ENCODE data around the gene CYP2D6. TPM values are rescaled to one million over a fixed set of nuclear protein-coding genes. Genes with fewer than 3 reads are reported as not detected.
A peak's percentile ranks its signal among the peaks of the same experiment; 100 is the strongest.
"Not testable (repeated sequence)": the region's sequence is repeated elsewhere in the genome, so short reads cannot be mapped to it uniquely, and the experiment has no call there.

Gene CYP2D6
- total RNA-seq, 1 donor from 2014 or later = 3.2 TPM

- Mint-ChIP-seq H3K27ac (ENCODE audit: unreplicated experiment) (no peak overlapping the region), H3K4me1 (ENCODE audit: unreplicated experiment) (no peaks in the 10 kb centered on the region), H3K9me3 (ENCODE audit: unreplicated experiment) (no peaks in the 10 kb centered on the region), H3K36me3 (ENCODE audit: low read depth, unreplicated experiment) (peaks cover 12% of the 10 kb centered on the region), H3K4me3 (ENCODE audit: unreplicated experiment) (no peak overlapping the region), H3K27me3 (ENCODE audit: unreplicated experiment) (no peaks in the 10 kb centered on the region)
- no peak for TF ChIP-seq CTCF (IDR thresholded peaks at IDR 0.05; ENCODE audit: unreplicated experiment)
- no peak for DNase-seq (ENCODE audit: low spot score)
Observed at GRCh38 chr22:42111798-42112197, 18.8 kb downstream of the CYP2D6 start.

GRCh38 chr22:42108848-42109247, 21.8 kb downstream of the CYP2D6 start:
- no peak overlapping the region for H3K4me3 Mint-ChIP-seq (ENCODE audit: unreplicated experiment)
- TF ChIP-seq CTCF (IDR thresholded peaks at IDR 0.05; ENCODE audit: unreplicated experiment) = no peak
- no peak for DNase-seq (ENCODE audit: low spot score)
- peaks cover 2% of the 10 kb centered on the region for H3K27me3 Mint-ChIP-seq (ENCODE audit: unreplicated experiment)
- no peak overlapping the region for H3K27ac Mint-ChIP-seq (ENCODE audit: unreplicated experiment)
- peaks cover 8% of the 10 kb centered on the region for H3K36me3 Mint-ChIP-seq (ENCODE audit: low read depth, unreplicated experiment)
- H3K4me1 Mint-ChIP-seq (ENCODE audit: unreplicated experiment) = no peaks in the 10 kb centered on the region
- H3K9me3 Mint-ChIP-seq (ENCODE audit: unreplicated experiment) = peaks cover 8% of the 10 kb centered on the region

- DNase-seq (ENCODE audit: low spot score); H3K27me3 Mint-ChIP-seq (ENCODE audit: unreplicated experiment); H3K9me3 Mint-ChIP-seq (ENCODE audit: unreplicated experiment); H3K4me1 Mint-ChIP-seq (ENCODE audit: unreplicated experiment); H3K27ac Mint-ChIP-seq (ENCODE audit: unreplicated experiment): not testable (repeated sequence)
- peaks cover 19% of the 10 kb centered on the region for H3K36me3 Mint-ChIP-seq (ENCODE audit: low read depth, unreplicated experiment)
- H3K4me3 Mint-ChIP-seq (ENCODE audit: unreplicated experiment) = peak overlapping the region; percentile 63
Observed at GRCh38 chr22:42104332-42104860, 26.2 kb downstream of the CYP2D6 start.

DNA sequence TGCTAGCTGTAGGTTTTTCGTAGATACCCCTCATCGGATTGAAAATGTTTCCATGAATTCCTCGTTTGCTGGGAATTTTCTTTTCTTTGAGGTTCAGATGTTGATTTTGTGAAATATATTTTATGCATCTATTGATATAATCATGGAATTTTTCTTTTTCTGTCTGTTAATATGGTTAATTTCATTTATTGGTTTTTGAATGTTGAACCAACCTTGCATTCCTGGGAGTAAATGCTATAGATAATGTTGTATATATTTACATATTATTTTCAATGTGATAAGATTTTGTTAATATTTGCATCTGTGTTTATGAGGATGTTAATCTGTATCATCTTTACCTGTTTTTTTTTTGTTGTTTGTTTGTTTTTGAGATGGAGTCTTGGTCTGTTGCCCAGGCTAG, 29.4 kb downstream of the CYP2D6 start:
- Mint-ChIP-seq H3K27me3 (ENCODE audit: unreplicated experiment) (peaks cover 2% of the 10 kb centered on the region), H3K4me1 (ENCODE audit: unreplicated experiment) (no peaks in the 10 kb centered on the region), H3K9me3 (ENCODE audit: unreplicated experiment) (peaks cover 8% of the 10 kb centered on the region), H3K36me3 (ENCODE audit: low read depth, unreplicated experiment) (peaks cover 20% of the 10 kb centered on the region), H3K4me3 (ENCODE audit: unreplicated experiment) (peak overlapping the region; percentile 63), H3K27ac (ENCODE audit: unreplicated experiment) (no peak overlapping the region)
- TF ChIP-seq CTCF (IDR thresholded peaks at IDR 0.05; ENCODE audit: unreplicated experiment) = no peak
- DNase-seq (ENCODE audit: low spot score) = no peak

GRCh38 chr22:42091455-42091782, 39.2 kb downstream of the CYP2D6 start:
- peak overlapping the region; percentile 97 for H3K4me3 Mint-ChIP-seq (ENCODE audit: unreplicated experiment)
- no peak overlapping the region for H3K27ac Mint-ChIP-seq (ENCODE audit: unreplicated experiment)
- peaks cover 12% of the 10 kb centered on the region for H3K4me1 Mint-ChIP-seq (ENCODE audit: unreplicated experiment)
- no peaks in the 10 kb centered on the region for H3K9me3 Mint-ChIP-seq (ENCODE audit: unreplicated experiment)
- TF ChIP-seq CTCF (IDR thresholded peaks at IDR 0.05; ENCODE audit: unreplicated experiment) = no peak
- H3K27me3 Mint-ChIP-seq (ENCODE audit: unreplicated experiment) = peaks cover 1% of the 10 kb centered on the region
- peaks cover 12% of the 10 kb centered on the region for H3K36me3 Mint-ChIP-seq (ENCODE audit: low read depth, unreplicated experiment)
- DNase-seq (ENCODE audit: low spot score) = no peak
